GM18951 (cell line): ENCODE results near the gene RAB38.

ENCODE experiments used
- POLR2A ChIP-seq: IDR thresholded peaks from 4 replicates; pipeline ENCODE4 v1.6.1; 2011; ENCODE audit warnings: mild to moderate bottlenecking; ENCODE audit not compliant: insufficient read length, insufficient read depth; ENCODE audit errors: extremely low read depth
- in situ Hi-C: fragments of 300-500 bp; cut with MboI; formaldehyde crosslinking; loops from one replicate; pipeline ENCODE4 v1.12.0; 2022; ENCODE audit warnings: low sequenced_read_pairs, mixed read lengths, inconsistent platforms; ENCODE audit not compliant: unreplicated experiment

RAB38 gene

GRCh38 chr11:88066090-88066489 is 109.2 kb downstream of the RAB38 start:
- in situ Hi-C loops: no loop called here
- TF ChIP-seq POLR2A: no peak

GRCh38 chr11:88064097-88064705 is 111.0 kb downstream of the RAB38 start:
- no peak for TF ChIP-seq POLR2A
- in situ Hi-C loops: no loop called here
